ENCODE data around the gene OPCML.

The OPCML gene

DNA sequence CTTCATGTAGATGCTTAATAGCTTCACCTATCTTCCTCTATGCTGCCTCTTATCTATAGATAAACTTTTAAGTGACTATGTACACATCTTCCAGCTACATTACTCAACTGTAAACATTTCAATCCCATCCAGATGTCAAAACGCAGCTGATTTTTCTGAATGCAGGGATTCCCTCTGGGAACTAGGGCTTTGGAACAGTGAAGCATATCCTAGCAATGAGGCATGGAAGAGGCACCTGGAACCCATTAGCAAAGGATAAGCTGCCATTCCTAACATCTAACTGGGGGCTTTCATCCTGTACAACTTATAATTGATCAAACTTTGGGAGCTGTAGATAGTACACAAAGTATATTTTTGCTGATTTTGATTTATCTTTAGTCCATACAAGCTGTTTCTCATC lies 40.8 kb upstream of the OPCML start:
- Histone ChIP-seq H3K9me3 (ENCODE audit: severe bottlenecking) (no peaks in the 10 kb centered on the region), H3K36me3 (no peaks in the 10 kb centered on the region), H3K27me3 (ENCODE audit: insufficient read depth, low read depth, severe bottlenecking) (no peaks in the 10 kb centered on the region), H3K4me3 (ENCODE audit: low read depth, low read length) (no peak overlapping the region), H3K27ac (no peak overlapping the region)
- TF ChIP-seq, protein P1, sequence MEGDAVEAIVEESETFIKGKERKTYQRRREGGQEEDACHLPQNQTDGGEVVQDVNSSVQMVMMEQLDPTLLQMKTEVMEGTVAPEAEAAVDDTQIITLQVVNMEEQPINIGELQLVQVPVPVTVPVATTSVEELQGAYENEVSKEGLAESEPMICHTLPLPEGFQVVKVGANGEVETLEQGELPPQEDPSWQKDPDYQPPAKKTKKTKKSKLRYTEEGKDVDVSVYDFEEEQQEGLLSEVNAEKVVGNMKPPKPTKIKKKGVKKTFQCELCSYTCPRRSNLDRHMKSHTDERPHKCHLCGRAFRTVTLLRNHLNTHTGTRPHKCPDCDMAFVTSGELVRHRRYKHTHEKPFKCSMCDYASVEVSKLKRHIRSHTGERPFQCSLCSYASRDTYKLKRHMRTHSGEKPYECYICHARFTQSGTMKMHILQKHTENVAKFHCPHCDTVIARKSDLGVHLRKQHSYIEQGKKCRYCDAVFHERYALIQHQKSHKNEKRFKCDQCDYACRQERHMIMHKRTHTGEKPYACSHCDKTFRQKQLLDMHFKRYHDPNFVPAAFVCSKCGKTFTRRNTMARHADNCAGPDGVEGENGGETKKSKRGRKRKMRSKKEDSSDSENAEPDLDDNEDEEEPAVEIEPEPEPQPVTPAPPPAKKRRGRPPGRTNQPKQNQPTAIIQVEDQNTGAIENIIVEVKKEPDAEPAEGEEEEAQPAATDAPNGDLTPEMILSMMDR (IDR thresholded peaks at IDR 0.05; ENCODE audit: low read depth, low read length): no peak
- DNase-seq: no peak

DNA sequence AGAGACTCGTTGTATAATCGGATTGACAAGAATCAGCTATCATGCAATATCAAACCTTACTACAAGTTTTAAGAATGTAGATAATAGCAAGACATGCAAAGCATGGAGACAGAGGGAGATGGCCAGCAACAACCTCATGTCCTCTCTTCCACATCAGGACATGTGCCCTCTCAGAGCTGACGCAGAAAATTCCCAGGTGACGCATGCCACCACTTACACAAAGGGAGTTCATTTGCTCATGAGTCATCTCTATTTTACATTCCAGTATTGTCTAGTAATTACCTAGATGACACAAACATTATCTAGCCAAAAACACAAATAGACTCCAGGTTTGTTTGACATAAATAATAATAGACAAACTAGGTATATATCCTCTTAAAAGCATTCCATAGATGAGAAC lies 38.1 kb upstream of the OPCML start:
- no peak overlapping the region for H3K27ac ChIP-seq
- TF ChIP-seq, protein P1 (IDR thresholded peaks at IDR 0.05; ENCODE audit: low read depth, low read length): no peak
- H3K36me3 ChIP-seq: no peaks in the 10 kb centered on the region
- no peaks in the 10 kb centered on the region for H3K9me3 ChIP-seq (ENCODE audit: severe bottlenecking)
- no peaks in the 10 kb centered on the region for H3K27me3 ChIP-seq (ENCODE audit: insufficient read depth, low read depth, severe bottlenecking)
- H3K4me3 ChIP-seq (ENCODE audit: low read depth, low read length): no peak overlapping the region
- DNase-seq: no peak

DNA sequence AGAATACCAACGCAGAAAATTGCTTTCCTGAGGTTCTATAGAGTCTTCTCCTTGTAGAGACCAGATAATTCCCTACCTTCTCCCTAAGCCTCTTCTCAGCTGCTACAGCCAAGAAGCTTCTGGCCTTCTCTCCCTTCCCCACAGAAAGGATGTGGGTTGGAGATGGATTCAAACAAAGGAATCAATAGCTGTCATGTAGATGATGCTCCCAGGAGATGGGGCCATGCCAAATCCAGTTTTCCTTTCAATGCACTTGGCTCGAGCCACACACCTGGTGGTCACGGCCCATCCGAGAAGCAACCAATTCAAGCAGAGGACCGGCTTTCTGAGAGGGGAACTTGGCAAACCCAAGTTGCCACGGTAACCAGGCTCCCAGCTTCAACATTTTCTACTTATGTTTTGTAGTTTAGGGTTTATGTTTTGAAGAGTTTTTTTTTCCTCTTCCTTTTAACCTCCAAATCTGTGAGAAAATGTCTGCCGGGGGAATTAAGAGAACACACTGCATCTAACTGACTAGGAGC lies 31.3 kb upstream of the OPCML start:
- H3K27ac ChIP-seq: no peak overlapping the region
- TF ChIP-seq, protein P1 (IDR thresholded peaks at IDR 0.05; ENCODE audit: low read depth, low read length): no peak
- no peaks in the 10 kb centered on the region for H3K27me3 ChIP-seq (ENCODE audit: insufficient read depth, low read depth, severe bottlenecking)
- no peak overlapping the region for H3K4me3 ChIP-seq (ENCODE audit: low read depth, low read length)
- H3K9me3 ChIP-seq (ENCODE audit: severe bottlenecking): no peaks in the 10 kb centered on the region
- no peaks in the 10 kb centered on the region for H3K36me3 ChIP-seq
- no peak for DNase-seq

DNA sequence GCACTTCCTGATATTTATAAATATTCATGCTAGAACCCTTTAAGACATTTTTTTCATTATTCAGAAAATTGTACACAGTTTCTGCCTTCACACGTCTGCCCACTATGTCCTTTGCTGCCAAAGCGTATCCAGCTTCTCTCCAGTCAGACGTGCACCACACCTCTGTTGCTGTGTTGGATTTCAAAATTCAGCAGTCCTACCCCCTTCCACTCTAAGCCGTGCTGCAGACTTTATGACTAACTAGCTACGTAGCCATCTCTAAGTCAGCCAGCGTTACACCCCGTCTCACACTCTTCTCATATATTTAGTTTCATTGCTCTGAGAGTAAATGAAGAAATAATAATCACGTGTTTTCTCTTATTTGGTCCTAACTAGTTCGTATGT lies 28.2 kb upstream of the OPCML start:
- no peak overlapping the region for H3K27ac ChIP-seq
- DNase-seq: no peak
- TF ChIP-seq, protein P1 (IDR thresholded peaks at IDR 0.05; ENCODE audit: low read depth, low read length): no peak
- H3K9me3 ChIP-seq (ENCODE audit: severe bottlenecking): no peaks in the 10 kb centered on the region
- no peak overlapping the region for H3K4me3 ChIP-seq (ENCODE audit: low read depth, low read length)
- no peaks in the 10 kb centered on the region for H3K27me3 ChIP-seq (ENCODE audit: insufficient read depth, low read depth, severe bottlenecking)
- H3K36me3 ChIP-seq: no peaks in the 10 kb centered on the region

DNA sequence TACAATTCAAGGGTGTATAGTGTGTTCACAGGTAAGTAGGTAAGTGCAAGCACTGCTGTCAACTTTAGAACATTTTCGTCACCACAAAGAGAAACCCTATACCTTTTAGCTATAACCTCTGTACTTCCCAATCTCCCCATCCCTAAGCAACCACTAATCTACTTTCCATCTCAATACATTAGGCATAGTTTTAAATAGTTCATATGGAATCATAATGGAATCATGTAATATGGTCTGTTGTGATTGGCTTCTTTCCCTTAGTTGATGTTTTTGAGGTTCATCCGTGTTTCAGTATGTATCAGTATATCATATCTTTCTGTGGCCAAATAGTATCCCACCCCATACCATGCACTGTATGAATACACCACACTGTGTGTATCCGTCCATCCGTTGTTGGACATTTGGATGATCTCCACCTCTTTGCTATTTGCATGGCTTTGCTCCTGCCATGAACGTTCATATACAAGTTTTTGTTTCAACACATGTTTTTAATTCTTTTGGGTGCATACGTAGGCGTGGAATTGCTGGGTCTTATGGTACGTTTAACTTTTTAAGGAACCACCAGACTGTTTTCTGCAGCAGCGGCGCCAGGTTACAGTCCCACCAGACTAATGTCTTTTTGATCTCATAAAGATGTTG lies 27.7 kb upstream of the OPCML start:
- Histone ChIP-seq H3K4me3 (ENCODE audit: low read depth, low read length) (no peak overlapping the region), H3K9me3 (ENCODE audit: severe bottlenecking) (no peaks in the 10 kb centered on the region), H3K27ac (no peak overlapping the region), H3K27me3 (ENCODE audit: insufficient read depth, low read depth, severe bottlenecking) (no peaks in the 10 kb centered on the region), H3K36me3 (no peaks in the 10 kb centered on the region)
- TF ChIP-seq, protein P1 (IDR thresholded peaks at IDR 0.05; ENCODE audit: low read depth, low read length): no peak
- no peak for DNase-seq

DNA sequence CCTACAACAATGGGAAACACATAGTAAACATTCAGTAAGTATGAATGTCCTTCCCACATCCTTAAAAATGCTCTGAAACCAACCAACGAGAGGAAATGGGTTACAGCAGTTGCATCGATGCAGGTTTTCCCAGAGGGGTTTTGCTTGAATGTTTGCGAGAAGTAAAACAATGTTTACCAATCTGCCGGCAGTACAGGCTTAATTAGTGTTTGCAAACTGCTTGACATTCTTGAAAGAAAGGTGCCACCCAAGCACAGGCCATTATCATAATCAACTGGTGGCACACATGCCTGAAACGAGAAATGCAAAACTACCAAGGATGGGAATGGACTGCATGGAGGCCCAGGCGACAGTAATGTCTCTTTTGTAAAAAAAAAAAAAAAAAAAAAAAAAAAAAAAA lies 27.1 kb upstream of the OPCML start:
- Histone ChIP-seq H3K4me3 (ENCODE audit: low read depth, low read length) (no peak overlapping the region), H3K36me3 (no peaks in the 10 kb centered on the region), H3K27me3 (ENCODE audit: insufficient read depth, low read depth, severe bottlenecking) (no peaks in the 10 kb centered on the region), H3K9me3 (ENCODE audit: severe bottlenecking) (no peaks in the 10 kb centered on the region), H3K27ac (no peak overlapping the region)
- TF ChIP-seq, protein P1 (IDR thresholded peaks at IDR 0.05; ENCODE audit: low read depth, low read length): no peak
- no peak for DNase-seq

Data from WERI-Rb-1 (cell line).